Right lobe of liver (tissue), 6 donors: ENCODE data around the gene GABRA4. TPM values are rescaled to one million over a fixed set of nuclear protein-coding genes. Genes with fewer than 3 reads are reported as not detected.

Experiments used
- ATAC-seq, 4 donors: fragments of 200-7000 bp; cut with Tn5 transposase; one replicate each; pipeline ENCODE4 v1.9.1; 2020; ENCODE audit warnings: mild to moderate bottlenecking in 4 of 4, moderate library complexity in 4 of 4
- DNase-seq, 3 donors: peaks; one replicate each; pipeline ENCODE4 v3.0.0-alpha.2; 2020
- H3K27ac ChIP-seq, 3 donors: fragments of 200-600 bp; one replicate each; pipeline ENCODE4 v1.8.0; 2022
- H3K27me3 ChIP-seq, 2 donors: fragments of 200-600 bp; one replicate each; pipeline ENCODE4 v1.8.0; 2022
- H3K36me3 ChIP-seq, 4 donors: fragments of 200-600 bp; sonication (generic) in 1 of 4; one replicate each; pipeline versions ENCODE4 v1.5.1 to v1.8.0; 2017 to 2022; ENCODE audit warnings: control low read depth in 1 of 4
- H3K4me1 ChIP-seq, 4 donors: fragments of 200-600 bp; sonication (generic) in 1 of 4; one replicate each; pipeline versions ENCODE4 v1.5.1 to v1.8.0; 2017 to 2022; ENCODE audit warnings: control low read depth in 1 of 4
- H3K4me3 ChIP-seq, 3 donors: fragments of 200-600 bp; one replicate each; pipeline ENCODE4 v1.8.0; 2022
- H3K9me3 ChIP-seq, 4 donors: fragments of 200-600 bp; sonication (generic) in 1 of 4; one replicate each; pipeline versions ENCODE4 v1.5.1 to v1.8.0; 2017 to 2022; ENCODE audit warnings: control low read depth in 1 of 4
- CTCF ChIP-seq, 4 donors: fragments of 200-600 bp in 3 of 4; fragments of 450-650 bp in 1 of 4; IDR thresholded peaks; one replicate each; pipeline versions ENCODE4 v1.5.1 to v1.8.0; 2016 to 2022; ENCODE audit warnings: antibody characterized with exemption in 4 of 4, mild to moderate bottlenecking in 2 of 4
- POLR2A ChIP-seq: fragments of 450-650 bp; IDR thresholded peaks from one replicate; pipeline ENCODE4 v1.6.1; 2017; ENCODE audit warnings: antibody characterized with exemption, mild to moderate bottlenecking
- WGBS: methylation state at CpG from one replicate; pipeline ENCODE4 v1.1.6; 2018; ENCODE audit warnings: low coverage, low lambda C conversion rate; ENCODE audit not compliant: insufficient coverage; ENCODE audit errors: missing lambda C conversion rate; 5-methylcytosine and 5-hydroxymethylcytosine counted together
- intact Hi-C, 2 donors: fragments of 100-400 bp; cut with DNase I; formaldehyde crosslinking; loops; one replicate each; pipeline versions ENCODE4 v1.11.2 to v1.14.1; 2022
- total RNA-seq, 6 experiments: library from RNA; depleted of rRNA in 2 of 6; stranded (reverse); fragments of >200 nt in 2 of 6; fragmentation: NEBNext Ultra II Directional in 3 of 6; extraction: Animal tissue kit (Norgen Biotek cat#: 25700) in 3 of 6; gene quantifications; one replicate each; pipeline versions ENCODE4 v1.1.0 to v1.2.4, GENCODE V29; 2016 to 2023
- donor health status: DM: no; HTN: yes; CAD: no.
- donor health status: DM: no; HTN: no; CAD: no.
- donor health status: DM: no; HTN: no; CAD: no.
- donor health status: DM: no; HTN: yes; CAD: no.
- donor health status: DM: no; HTN: yes; CAD: no.

GABRA4 gene
- total RNA-seq, 6 experiments from 2014 or later, result 0.12 TPM; not detected in 5

- TF ChIP-seq CTCF (IDR thresholded peaks at IDR 0.05), result no peak
- TF ChIP-seq POLR2A, result no peak
- WGBS, result 21% methylated on average over 3 of the region's 3 CpGs
- intact Hi-C loops, result no loop called here
Measured at GRCh38 chr4:46986922-46987638, 6.3 kb downstream of the GABRA4 start.

GRCh38 chr4:46984781-46985180 lies 8.6 kb downstream of the GABRA4 start:
- DNase-seq (no peak), ATAC-seq (no peak)
- no peak overlapping the region for H3K27ac ChIP-seq
- H3K36me3 ChIP-seq, result no peaks in the 10 kb centered on the region
- intact Hi-C loops, result no loop called here
- no peaks in the 10 kb centered on the region for H3K9me3 ChIP-seq
- peaks cover 0 to under 1% of the 10 kb centered on the region in 2 donors for H3K27me3 ChIP-seq
- no peaks in the 10 kb centered on the region for H3K4me1 ChIP-seq
- 56% methylated on average over 1 of the region's 1 CpG for WGBS
- no peak overlapping the region for H3K4me3 ChIP-seq
- no peak for TF ChIP-seq POLR2A
- TF ChIP-seq CTCF (IDR thresholded peaks at IDR 0.05), result no peak

More at GRCh38 chr4:46986922-46987638, 6.3 kb downstream of the GABRA4 start:
- Histone ChIP-seq H3K4me1 (no peaks in the 10 kb centered on the region), H3K27me3 (peaks cover 0 to 4% of the 10 kb centered on the region in 2 donors), H3K4me3 (no peak overlapping the region), H3K27ac (no peak overlapping the region), H3K9me3 (no peaks in the 10 kb centered on the region), H3K36me3 (no peaks in the 10 kb centered on the region)
- no peak for ATAC-seq
- no peak for DNase-seq

- Histone ChIP-seq H3K27ac (no peak overlapping the region), H3K4me3 (no peak overlapping the region), H3K9me3 (no peaks in the 10 kb centered on the region), H3K4me1 (no peaks in the 10 kb centered on the region), H3K36me3 (no peaks in the 10 kb centered on the region), H3K27me3 (no peaks in the 10 kb centered on the region)
- TF ChIP-seq POLR2A (no peak), CTCF (IDR thresholded peaks at IDR 0.05) (no peak)
- ATAC-seq (no peak), DNase-seq (no peak)
- intact Hi-C loops, result no loop called here
- WGBS, result 49% methylated on average over 4 of the region's 4 CpGs
Measured at GRCh38 chr4:46980851-46981250, 12.5 kb downstream of the GABRA4 start.

- Histone ChIP-seq H3K27ac (no peak overlapping the region), H3K4me1 (no peaks in the 10 kb centered on the region), H3K9me3 (no peaks in the 10 kb centered on the region), H3K36me3 (no peaks in the 10 kb centered on the region), H3K27me3 (no peaks in the 10 kb centered on the region), H3K4me3 (no peak overlapping the region)
- no peak for TF ChIP-seq POLR2A
- no peak for DNase-seq
- no peak for ATAC-seq
- 69% methylated on average over 4 of the region's 4 CpGs for WGBS
- intact Hi-C loops, result no loop called here
Measured at GRCh38 chr4:46979726-46980125, 13.7 kb downstream of the GABRA4 start.

GRCh38 chr4:46979283-46979682 lies 14.1 kb downstream of the GABRA4 start:
- ATAC-seq, result no peak
- Histone ChIP-seq H3K9me3 (no peaks in the 10 kb centered on the region), H3K4me3 (no peak overlapping the region), H3K27me3 (no peaks in the 10 kb centered on the region), H3K27ac (no peak overlapping the region), H3K36me3 (no peaks in the 10 kb centered on the region), H3K4me1 (no peaks in the 10 kb centered on the region)
- intact Hi-C loops, result no loop called here
- TF ChIP-seq CTCF (IDR thresholded peaks at IDR 0.05), result no peak
- no peak for TF ChIP-seq POLR2A
- no peak for DNase-seq
- WGBS, result 61% methylated on average over 2 of the region's 2 CpGs
